GM19438 (cell line): ENCODE results near the gene KRTAP19-1.

Experiments
- ATAC-seq: cut with Tn5 transposase; IDR thresholded peaks from one replicate; pipeline ENCODE4 v1.9.1; 2021; ENCODE audit warnings: low read depth; ENCODE audit not compliant: unreplicated experiment

Gene KRTAP19-1

DNA sequence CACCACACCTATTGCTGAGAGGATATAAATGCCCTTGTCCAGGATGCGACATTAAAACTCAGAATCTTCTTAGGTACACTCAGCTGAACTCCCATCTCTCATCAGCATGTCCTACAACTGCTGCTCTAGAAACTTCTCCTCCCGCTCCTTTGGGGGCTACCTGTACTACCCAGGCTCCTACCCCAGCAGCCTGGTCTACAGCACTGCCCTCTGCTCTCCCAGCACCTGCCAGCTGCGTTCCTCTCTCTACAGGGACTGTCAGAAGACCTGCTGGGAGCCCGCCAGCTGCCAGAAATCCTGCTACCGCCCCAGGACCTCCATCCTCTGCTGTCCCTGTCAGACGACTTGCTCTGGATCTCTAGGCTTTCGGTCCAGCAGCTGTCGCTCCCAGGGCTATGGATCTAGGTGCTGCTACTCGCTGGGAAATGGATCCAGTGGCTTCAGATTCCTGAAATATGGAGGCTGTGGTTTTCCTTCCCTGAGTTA, 50.0 kb downstream of the KRTAP19-1 start, which contains the start of gene KRTAP13-4:
TSS of gene KRTAP13-4 (plus strand) at position 51 of the 486 bp plus-strand sequence. CDS start at position 107, 56 bp downstream.
- no peak for ATAC-seq
